ENCODE data around the gene SYNPO2. TPM values are rescaled to one million over a fixed set of nuclear protein-coding genes. Genes with fewer than 3 reads are reported as not detected.

The SYNPO2 gene
- total and polyA plus RNA-seq, 10 of the 15 experiments (the other 5 are each of a cell fraction or from before 2014, with no cell fraction given) = 0.04 to 0.34 (median 0.28) TPM

- TF ChIP-seq HSF1 (IDR thresholded peaks at IDR 0.05; ENCODE audit: low read depth, low read length) (no peak), MEF2B (IDR thresholded peaks at IDR 0.05; ENCODE audit: partially characterized antibody, poor library complexity, severe bottlenecking) (no peak), ATF3 (IDR thresholded peaks at IDR 0.05; ENCODE audit: borderline replicate concordance, extremely low read depth, low read depth, low read length) (no peak), NR2C2 (IDR thresholded peaks at IDR 0.05; ENCODE audit: borderline replicate concordance, control insufficient read depth, insufficient read length, low read depth) (no peak), BCL3 (IDR thresholded peaks at IDR 0.05; ENCODE audit: borderline replicate concordance, insufficient read depth, low read depth, low read length, poor library complexity, severe bottlenecking) (no peak), ATF2 (IDR thresholded peaks at IDR 0.05; ENCODE audit: low read length) (no peak)
Measured at GRCh38 chr4:119034276-119035008, 145.8 kb downstream of the SYNPO2 start (continued).

Data from GM12878 (cell line).